ENCODE results near the gene HRH3. TPM values are rescaled to one million over a fixed set of nuclear protein-coding genes. Genes with fewer than 3 reads are reported as not detected.
A peak's percentile ranks its signal among the peaks of the same experiment; 100 is the strongest.

Gene HRH3
- total RNA-seq, 1 experiment from 2014 or later = 1.8 TPM

GRCh38 chr20:62259294-62259565 lies 39.2 kb upstream of the HRH3 start:
- no peaks in the 10 kb centered on the region for H3K79me2 ChIP-seq (ENCODE audit: insufficient read depth, low read length)
- H3K9ac ChIP-seq (ENCODE audit: extremely low read depth, insufficient read length, low read length) = no peak overlapping the region
- 0 out of 7 replicates have a peak overlapping the region, but pooled peaks of 1 of the 3 experiments have one; percentile 34 for H3K27ac Mint-ChIP-seq
- no peak overlapping the region for H4K8ac ChIP-seq (replicated peaks; ENCODE audit: insufficient read length, low read depth, low read length)
- no peaks in the 10 kb centered on the region for H3K27me3 ChIP-seq (ENCODE audit: insufficient read depth, low read length)
- no peak overlapping the region for H3K4me2 ChIP-seq (ENCODE audit: insufficient read depth, insufficient read length, low read length)
- no peak overlapping the region for H2BK5ac ChIP-seq (ENCODE audit: insufficient read length, low read length)
- H4K20me1 ChIP-seq (ENCODE audit: control insufficient read depth, insufficient read depth, insufficient read length) = no peaks in the 10 kb centered on the region
- H3K4ac ChIP-seq (ENCODE audit: low read depth, low read length) = no peak overlapping the region
- peaks cover 19 to 70% (median 45%) of the 10 kb centered on the region in 3 experiments; a peak in 6 of 7 replicates for H3K36me3 Mint-ChIP-seq (ENCODE audit: insufficient read depth in 1 of 3, low read depth in 3 of 3)
- H3K27ac ChIP-seq (ENCODE audit: insufficient read length, low read depth, low read length) = no peak overlapping the region
- no peak overlapping the region for H2BK120ac ChIP-seq (ENCODE audit: low read depth, low read length, poor library complexity, severe bottlenecking)
- no peak overlapping the region for H3K14ac ChIP-seq (ENCODE audit: insufficient read depth, low read length)
- no peak overlapping the region for H3K56ac ChIP-seq (ENCODE audit: insufficient read length, low read depth, low read length)
- WGBS (ENCODE audit: extremely low coverage, insufficient read length, low lambda C conversion rate) = no CpG with 5 or more reads among the region's 8 CpGs
- H3K18ac ChIP-seq (ENCODE audit: insufficient read length, low read depth, low read length) = no peak overlapping the region
- no peak overlapping the region for H4K91ac ChIP-seq (ENCODE audit: insufficient read length, low read depth, low read length)
- no peaks in the 10 kb centered on the region for H3K23me2 ChIP-seq (ENCODE audit: insufficient read length, low read depth, low read length, poor library complexity, severe bottlenecking)
- H2BK15ac ChIP-seq (ENCODE audit: low read depth, low read length) = no peak overlapping the region
- no peaks in the 10 kb centered on the region for H3K9me3 Mint-ChIP-seq
- H2BK20ac ChIP-seq (ENCODE audit: low read depth, low read length, poor library complexity, severe bottlenecking) = no peak overlapping the region
- no peak overlapping the region for H3T11ph ChIP-seq (ENCODE audit: low read length)
- H3K4me1 ChIP-seq (ENCODE audit: insufficient read depth, low read length) = no peaks in the 10 kb centered on the region
- H3K4me3 Mint-ChIP-seq = no peak overlapping the region
- no peak overlapping the region for H3K23ac ChIP-seq (ENCODE audit: insufficient read length, low read depth, low read length)
- no peak for DNase-seq
- TF ChIP-seq CTCF (conservative IDR thresholded peaks at IDR 0.05) = no peak
- no peak overlapping the region for H2AFZ ChIP-seq (ENCODE audit: low read length)
- peaks cover under 1% of the 10 kb centered on the region in 2 experiments for H3K4me1 Mint-ChIP-seq
- H2AK5ac ChIP-seq (ENCODE audit: insufficient read length, low read length) = no peak overlapping the region
- no peak overlapping the region for H4K5ac ChIP-seq (ENCODE audit: insufficient read length, low read depth, low read length)
- H3K9me3 ChIP-seq (ENCODE audit: control insufficient read depth, low read depth, low read length) = no peaks in the 10 kb centered on the region
- no peak overlapping the region for H2BK12ac ChIP-seq (ENCODE audit: insufficient read length, low read depth, low read length)
- no peaks in the 10 kb centered on the region for H3K27me3 Mint-ChIP-seq (ENCODE audit: low read depth)
- no peaks in the 10 kb centered on the region for H3K79me1 ChIP-seq (ENCODE audit: insufficient read depth, low read depth, low read length, poor library complexity, severe bottlenecking)
